ENCODE results near the gene ACBD4. TPM values are rescaled to one million over a fixed set of nuclear protein-coding genes. Genes with fewer than 3 reads are reported as not detected.
A peak's percentile ranks its signal among the peaks of the same experiment; 100 is the strongest.

ACBD4 gene
- total RNA-seq, 4 donors from 2014 or later = 15.0 to 28.8 (median 23.5) TPM

GRCh38 chr17:45111850-45112249 is 23.6 kb upstream of the ACBD4 start:
- Histone ChIP-seq H3K36me3 (peaks cover 0 to 77% of the 10 kb centered on the region in 2 donors), H3K27ac (peak overlapping the region; percentile 30 to 85 (median 83)), H3K9me3 (no peaks in the 10 kb centered on the region), H3K4me1 (peaks cover 0 to 58% (median 18%) of the 10 kb centered on the region in 3 donors), H3K4me3 (no peak overlapping the region), H3K27me3 (no peaks in the 10 kb centered on the region)
- WGBS, 2 donors (ENCODE audit: low coverage in 1 of 2) = 80 to 92% methylated on average over 1 to 5 of the region's 11 CpGs
- no peak for ATAC-seq
- no peak for TF ChIP-seq EP300 (IDR thresholded peaks at IDR 0.05)
- no peak for TF ChIP-seq POLR2AphosphoS5 (IDR thresholded peaks at IDR 0.05)
- no peak for TF ChIP-seq POLR2A (IDR thresholded peaks at IDR 0.05)
- TF ChIP-seq CTCF (IDR thresholded peaks at IDR 0.05) = no peak

- no CpG with 5 or more reads among the region's 23 CpGs for WGBS, 2 donors (ENCODE audit: low coverage in 1 of 2)
- Histone ChIP-seq H3K9me3 (no peaks in the 10 kb centered on the region), H3K36me3 (peaks cover 0 to 76% of the 10 kb centered on the region in 2 donors), H3K27me3 (no peaks in the 10 kb centered on the region), H3K4me3 (no peak overlapping the region), H3K27ac (peak overlapping the region in 3 of 4 donors; percentile 81 to 85 (median 85)), H3K4me1 (peaks cover 0 to 49% (median 18%) of the 10 kb centered on the region in 3 donors)
- ATAC-seq = no peak
- TF ChIP-seq EP300 (IDR thresholded peaks at IDR 0.05) (no peak), POLR2A (IDR thresholded peaks at IDR 0.05) (no peak), POLR2AphosphoS5 (IDR thresholded peaks at IDR 0.05) (no peak), CTCF (IDR thresholded peaks at IDR 0.05) (no peak)
Observed at GRCh38 chr17:45112559-45113423, 22.7 kb upstream of the ACBD4 start.

GRCh38 chr17:45113424-45113754 is 22.1 kb upstream of the ACBD4 start:
- Histone ChIP-seq H3K9me3 (no peaks in the 10 kb centered on the region), H3K4me1 (peaks cover 0 to 43% (median 18%) of the 10 kb centered on the region in 3 donors), H3K4me3 (no peak overlapping the region), H3K36me3 (peaks cover 0 to 76% of the 10 kb centered on the region in 2 donors), H3K27me3 (no peaks in the 10 kb centered on the region), H3K27ac (peak overlapping the region in 3 of 4 donors; percentile 35 to 85 (median 81))
- WGBS, 2 donors (ENCODE audit: low coverage in 1 of 2) = 82% methylated on average over 8 of the region's 9 CpGs; no CpG with 5 or more reads in 1 of the 2 donors
- no peak for ATAC-seq
- no peak for TF ChIP-seq POLR2AphosphoS5 (IDR thresholded peaks at IDR 0.05)

GRCh38 chr17:45114117-45114932 is 21.2 kb upstream of the ACBD4 start:
- peak overlapping the region in 3 of 4 donors; percentile 35 to 85 (median 81) for H3K27ac ChIP-seq
- 82 to 88% methylated on average over 4 to 7 of the region's 19 CpGs for WGBS, 2 donors (ENCODE audit: low coverage in 1 of 2)
- H3K4me1 ChIP-seq = peaks cover 0 to 33% (median 18%) of the 10 kb centered on the region in 3 donors
- H3K9me3 ChIP-seq = no peaks in the 10 kb centered on the region
- no peak overlapping the region for H3K4me3 ChIP-seq
- ATAC-seq = no peak
- no peaks in the 10 kb centered on the region for H3K27me3 ChIP-seq
- TF ChIP-seq POLR2A (IDR thresholded peaks at IDR 0.05) = no peak
- no peak for TF ChIP-seq CTCF (IDR thresholded peaks at IDR 0.05)
- TF ChIP-seq EP300 (IDR thresholded peaks at IDR 0.05) = no peak
- TF ChIP-seq POLR2AphosphoS5 (IDR thresholded peaks at IDR 0.05) = no peak
- peaks cover 0 to 76% of the 10 kb centered on the region in 2 donors for H3K36me3 ChIP-seq

- Histone ChIP-seq H3K4me3 (no peak overlapping the region), H3K36me3 (peaks cover 0 to 82% of the 10 kb centered on the region in 2 donors), H3K27ac (peak overlapping the region in 2 of 4 donors; percentile 81 to 85), H3K4me1 (peaks cover 0 to 25% (median 18%) of the 10 kb centered on the region in 3 donors), H3K27me3 (no peaks in the 10 kb centered on the region), H3K9me3 (no peaks in the 10 kb centered on the region)
- no peak for ATAC-seq
- TF ChIP-seq EP300 (IDR thresholded peaks at IDR 0.05) (no peak), POLR2A (IDR thresholded peaks at IDR 0.05) (no peak), CTCF (IDR thresholded peaks at IDR 0.05) (no peak), POLR2AphosphoS5 (IDR thresholded peaks at IDR 0.05) (no peak)
- 80% methylated on average over 1 of the region's 26 CpGs; no CpG with 5 or more reads in 1 of the 2 donors for WGBS, 2 donors (ENCODE audit: low coverage in 1 of 2)
Observed at GRCh38 chr17:45115015-45115625, 20.4 kb upstream of the ACBD4 start.

Measured in gastroesophageal sphincter (tissue), 4 donors.